Immature natural killer cell (primary cell): Measurements from ENCODE around the gene YTHDF1. TPM values are rescaled to one million over a fixed set of nuclear protein-coding genes. Genes with fewer than 3 reads are reported as not detected.
"Not testable (repeated sequence)": the region's sequence is repeated elsewhere in the genome, so short reads cannot be mapped to it uniquely, and the experiment has no call there.

ENCODE experiments used
- DNase-seq, 3 donors: peaks; one replicate each; pipeline ENCODE4 v3.0.0; 2022; ENCODE audit warnings: mixed read lengths in 1 of 3
- H3K27ac Mint-ChIP-seq, 6 donors: one replicate each; pipeline ENCODE4 v1.8.0; 2020; ENCODE audit warnings: mixed read lengths in 6 of 6, mild to moderate bottlenecking in 5 of 6, inconsistent platforms in 4 of 6, moderate library complexity in 3 of 6
- H3K27me3 Mint-ChIP-seq, 3 donors: one replicate each; pipeline ENCODE4 v1.8.0; 2020 to 2021; ENCODE audit warnings: low read depth in 3 of 3, mild to moderate bottlenecking in 3 of 3, mixed read lengths in 3 of 3, moderate library complexity in 3 of 3, inconsistent platforms in 1 of 3
- H3K36me3 Mint-ChIP-seq, 3 donors: one replicate each; pipeline ENCODE4 v1.8.0; 2020; ENCODE audit warnings: mixed read lengths in 3 of 3, inconsistent platforms in 2 of 3, mild to moderate bottlenecking in 2 of 3
- H3K4me1 Mint-ChIP-seq, 2 donors: one replicate each; pipeline ENCODE4 v1.8.0; 2020; ENCODE audit warnings: inconsistent platforms in 2 of 2, mild to moderate bottlenecking in 2 of 2, mixed read lengths in 2 of 2, moderate library complexity in 1 of 2
- H3K4me3 Mint-ChIP-seq, 5 donors: one replicate each; pipeline ENCODE4 v1.8.0; 2020; ENCODE audit warnings: mild to moderate bottlenecking in 5 of 5, mixed read lengths in 5 of 5, inconsistent platforms in 3 of 5, moderate library complexity in 3 of 5
- H3K9me3 Mint-ChIP-seq, 6 donors: one replicate each; pipeline ENCODE4 v1.8.0; 2020; ENCODE audit warnings: mild to moderate bottlenecking in 6 of 6, mixed read lengths in 6 of 6, inconsistent platforms in 4 of 6, moderate library complexity in 3 of 6
- polyA plus RNA-seq, 3 donors: library from polyadenylated mRNA; unstranded; fragments of 300-500 nt; fragmentation: Illumina TruSeq; gene quantifications; one replicate each; pipeline ENCODE4 v1.2.3, GENCODE V29; 2021

YTHDF1 gene
- polyA plus RNA-seq, 3 donors from 2014 or later = 22.6 to 30.7 (median 24.1) TPM

DNA sequence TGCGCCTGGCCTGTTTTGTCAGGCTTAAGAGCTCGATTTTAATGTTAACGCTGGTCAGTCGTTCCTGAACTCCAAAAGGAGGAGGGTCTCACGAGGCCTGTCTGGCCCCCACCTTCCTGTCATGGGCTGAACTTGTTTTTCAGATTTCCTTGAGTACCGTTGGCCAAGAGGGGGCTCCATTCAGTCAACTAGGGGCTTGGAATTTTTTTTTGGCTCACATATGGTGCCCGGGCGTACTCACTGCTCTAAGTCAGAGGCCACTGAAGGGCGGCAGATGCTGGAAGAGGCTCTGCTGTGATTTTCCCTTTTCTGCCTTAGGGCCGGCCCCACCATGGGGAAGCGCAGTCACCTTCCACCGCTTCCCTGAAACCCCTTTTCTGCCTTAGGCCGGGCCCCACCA lies 12.9 kb upstream of the YTHDF1 start:
- Mint-ChIP-seq H3K36me3 (no peaks in the 10 kb centered on the region), H3K9me3 (no peaks in the 10 kb centered on the region), H3K4me3 (no peak overlapping the region), H3K4me1 (no peaks in the 10 kb centered on the region), H3K27me3 (peaks cover 5 to 13% (median 11%) of the 10 kb centered on the region in 3 donors), H3K27ac (no peak overlapping the region)
- DNase-seq = no peak

DNA sequence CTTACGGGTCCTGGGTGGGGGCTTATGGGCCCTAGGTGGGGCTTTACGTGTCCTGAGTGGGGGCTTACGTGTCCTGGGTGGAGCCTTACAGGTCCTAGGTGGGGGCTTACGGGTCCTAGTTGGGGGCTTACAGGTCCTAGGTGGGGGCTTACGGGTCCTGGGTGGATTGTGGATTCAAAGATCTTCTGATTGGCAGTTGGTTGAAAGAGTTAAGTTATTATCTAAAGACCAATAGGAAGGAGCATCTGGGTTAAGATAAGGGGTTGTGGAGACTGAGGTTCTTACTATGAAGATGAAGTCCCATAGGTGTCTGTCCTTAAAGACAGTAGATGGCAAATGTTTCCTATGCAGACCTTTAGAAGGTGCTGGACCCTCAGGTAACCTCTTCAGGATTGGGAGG lies 11.3 kb upstream of the YTHDF1 start:
- Mint-ChIP-seq H3K27ac (no peak overlapping the region), H3K27me3 (peaks cover 5 to 13% (median 11%) of the 10 kb centered on the region in 3 donors), H3K4me1 (no peaks in the 10 kb centered on the region), H3K36me3 (no peaks in the 10 kb centered on the region), H3K9me3 (no peaks in the 10 kb centered on the region), H3K4me3 (no peak overlapping the region)
- no peak for DNase-seq

DNA sequence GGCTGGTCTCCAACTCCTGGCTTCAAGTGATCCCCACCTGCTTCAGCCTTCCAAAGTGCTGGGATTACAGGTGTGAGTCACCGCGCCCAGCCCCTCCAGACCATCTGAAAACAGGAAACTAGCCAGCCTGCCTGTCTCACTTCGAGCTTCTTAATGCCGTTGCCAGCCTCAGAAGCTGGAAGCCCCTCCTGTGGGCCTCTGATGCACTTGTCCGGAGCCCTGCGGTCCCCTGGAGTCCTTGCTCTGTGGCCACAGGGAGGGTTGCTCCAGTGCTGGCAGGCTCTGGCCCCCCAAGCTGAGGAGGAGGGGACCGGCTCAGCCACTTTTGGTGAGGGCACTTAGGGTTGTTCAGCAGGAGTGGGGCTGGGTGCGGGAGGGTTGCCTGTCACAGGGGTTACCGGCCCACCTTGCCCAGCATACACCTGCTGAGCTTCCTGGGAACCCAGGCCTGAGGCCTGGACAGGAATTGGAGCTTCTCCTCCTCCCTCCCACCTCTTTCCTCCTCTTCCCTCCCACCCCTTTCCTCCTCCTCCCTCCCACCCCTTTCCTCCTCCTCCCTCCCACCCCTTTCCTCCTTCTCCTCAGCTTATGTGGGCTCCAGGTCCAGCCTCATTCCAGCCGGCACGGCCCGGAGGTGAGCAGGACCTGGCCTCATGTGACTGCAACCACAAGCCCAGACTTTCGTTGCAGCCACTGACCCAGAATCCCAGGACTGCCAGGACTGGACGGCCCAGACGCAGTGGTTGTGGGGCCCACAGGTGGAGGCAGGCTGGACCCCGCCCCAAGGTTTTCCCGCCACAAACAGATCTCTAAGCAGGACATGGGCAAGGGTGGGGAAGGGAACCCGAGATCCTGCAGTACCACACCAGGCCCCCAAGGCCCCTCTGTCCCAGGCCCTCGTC lies 10.4 kb upstream of the YTHDF1 start:
- Mint-ChIP-seq H3K4me1 (no peaks in the 10 kb centered on the region), H3K9me3 (no peaks in the 10 kb centered on the region), H3K36me3 (no peaks in the 10 kb centered on the region), H3K27me3 (peaks cover 5 to 9% (median 7%) of the 10 kb centered on the region in 3 donors), H3K27ac (no peak overlapping the region), H3K4me3 (no peak overlapping the region)
- DNase-seq = no peak

DNA sequence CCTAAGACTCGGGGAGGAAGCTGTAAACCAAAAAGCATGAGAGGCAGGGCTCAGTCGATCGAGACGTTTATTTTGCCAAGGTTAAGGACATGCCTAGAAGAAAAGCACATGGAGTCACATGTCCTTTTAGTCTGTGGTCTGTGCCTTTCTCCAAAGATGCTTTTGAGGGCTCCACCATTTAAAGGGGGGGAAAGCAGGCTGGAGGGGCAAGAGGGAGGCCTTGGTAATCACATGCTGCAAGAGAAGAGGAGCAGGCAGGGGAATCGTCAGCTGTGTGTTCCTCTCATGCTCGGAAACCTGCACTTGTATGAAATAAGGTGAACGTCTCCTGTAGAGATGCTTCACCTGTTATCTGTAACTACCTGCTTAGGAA lies 9.1 kb upstream of the YTHDF1 start:
- Mint-ChIP-seq H3K27me3 (peaks cover 0 to 2% (median under 1%) of the 10 kb centered on the region in 3 donors), H3K9me3 (no peaks in the 10 kb centered on the region), H3K4me1 (no peaks in the 10 kb centered on the region), H3K4me3 (no peak overlapping the region), H3K27ac (no peak overlapping the region), H3K36me3 (no peaks in the 10 kb centered on the region)
- DNase-seq = no peak

DNA sequence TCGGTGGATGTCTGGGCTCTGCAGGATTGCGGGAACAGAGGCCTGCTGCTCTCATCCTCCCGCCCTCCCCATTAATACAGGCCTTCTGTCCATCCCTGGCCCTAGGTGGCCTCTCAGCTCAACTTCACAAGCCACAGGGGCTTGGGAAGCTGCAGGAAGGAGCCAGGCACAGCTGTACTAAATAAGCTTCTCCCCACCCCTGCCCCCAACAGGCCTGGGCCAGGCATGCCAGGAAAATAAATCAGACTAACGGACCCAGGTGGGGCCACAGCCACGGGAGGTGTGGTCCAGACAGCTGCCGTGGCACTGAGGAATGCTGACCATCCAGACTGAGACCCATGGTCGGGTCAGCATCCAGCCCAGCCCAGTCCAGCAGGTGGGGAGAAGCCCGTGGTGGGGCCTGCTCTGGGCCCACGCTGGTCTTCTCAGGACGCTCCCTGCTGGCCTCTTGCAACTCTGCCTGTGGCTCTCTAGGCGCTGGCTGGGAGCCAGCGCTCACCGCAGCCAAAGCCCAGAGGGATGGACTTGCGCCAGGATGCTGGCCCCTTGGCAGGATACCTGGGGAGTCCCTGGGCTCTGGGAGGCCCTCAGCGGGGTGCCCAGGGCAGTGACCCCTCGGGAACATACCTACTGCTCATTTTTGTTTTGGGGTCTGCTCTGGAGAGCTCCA lies 8.6 kb upstream of the YTHDF1 start:
- no peak overlapping the region for H3K4me3 Mint-ChIP-seq
- no peaks in the 10 kb centered on the region for H3K36me3 Mint-ChIP-seq
- peaks cover 0 to 1% (median 0%) of the 10 kb centered on the region in 3 donors for H3K27me3 Mint-ChIP-seq
- no peaks in the 10 kb centered on the region for H3K9me3 Mint-ChIP-seq
- no peak for DNase-seq
- H3K27ac Mint-ChIP-seq = no peak overlapping the region
- H3K4me1 Mint-ChIP-seq = no peaks in the 10 kb centered on the region

DNA sequence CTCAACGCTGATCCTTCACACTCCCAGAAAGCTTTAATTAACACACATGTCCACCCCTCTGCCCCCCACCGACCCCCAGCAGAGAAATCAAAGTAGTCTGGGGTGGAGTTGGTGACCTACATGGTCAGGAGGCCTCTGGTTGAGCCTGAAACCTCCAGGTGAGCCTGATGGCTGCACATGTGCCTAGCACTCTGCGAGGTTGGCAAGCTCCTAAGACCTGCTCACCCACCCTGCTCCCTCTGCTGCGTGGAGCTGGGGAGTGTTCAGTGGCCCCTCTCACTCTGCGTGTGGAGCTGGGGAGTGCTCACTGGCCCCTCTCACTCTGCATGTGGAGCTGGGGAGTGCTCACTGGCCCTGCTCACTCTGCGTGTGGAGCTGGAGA lies 7.9 kb upstream of the YTHDF1 start:
- no peak for DNase-seq
- H3K36me3 Mint-ChIP-seq = no peaks in the 10 kb centered on the region
- H3K27me3 Mint-ChIP-seq = peaks cover 0 to 1% (median 0%) of the 10 kb centered on the region in 3 donors
- H3K4me3 Mint-ChIP-seq = no peak overlapping the region
- no peak overlapping the region for H3K27ac Mint-ChIP-seq
- no peaks in the 10 kb centered on the region for H3K9me3 Mint-ChIP-seq
- H3K4me1 Mint-ChIP-seq = no peaks in the 10 kb centered on the region

DNA sequence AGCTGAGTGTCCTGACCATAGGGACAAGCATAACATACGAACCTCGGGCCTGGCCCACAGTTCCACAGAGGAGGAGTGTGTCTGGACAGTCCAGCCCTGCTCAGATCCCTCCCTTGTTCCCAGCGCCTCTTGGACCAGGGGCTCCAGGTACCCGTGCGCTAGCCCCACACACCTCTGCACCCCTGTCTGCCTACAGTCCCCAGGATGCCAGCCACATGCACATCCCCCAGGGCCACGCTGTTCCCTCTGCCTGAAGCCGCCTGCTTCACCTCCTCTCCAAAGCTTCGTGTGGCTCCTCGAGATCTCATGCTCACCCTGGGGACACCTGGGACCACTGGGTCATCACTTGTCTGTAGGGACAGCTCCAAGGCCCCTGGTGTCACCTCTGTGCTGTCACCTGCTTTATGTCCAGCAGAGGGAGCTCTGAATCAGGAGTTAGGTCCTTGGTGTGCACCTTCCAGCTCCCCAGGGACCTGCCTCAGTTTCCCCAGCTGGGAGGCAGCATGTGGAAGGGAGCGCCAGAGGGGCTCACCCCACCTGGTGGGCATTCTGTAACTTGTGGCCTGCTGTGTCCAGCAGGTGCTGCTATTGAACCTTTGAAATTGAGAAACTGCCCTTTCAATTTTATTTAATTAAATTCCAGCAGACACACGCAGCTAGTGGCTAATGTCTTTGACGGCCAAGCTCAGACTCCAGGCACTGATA lies 7.3 kb upstream of the YTHDF1 start:
- Mint-ChIP-seq H3K27ac (no peak overlapping the region), H3K36me3 (no peaks in the 10 kb centered on the region), H3K4me3 (no peak overlapping the region), H3K9me3 (no peaks in the 10 kb centered on the region), H3K4me1 (no peaks in the 10 kb centered on the region), H3K27me3 (peaks cover 0 to 1% (median 0%) of the 10 kb centered on the region in 3 donors)
- peak; percentile 15 to 25 (median 24) for DNase-seq

DNA sequence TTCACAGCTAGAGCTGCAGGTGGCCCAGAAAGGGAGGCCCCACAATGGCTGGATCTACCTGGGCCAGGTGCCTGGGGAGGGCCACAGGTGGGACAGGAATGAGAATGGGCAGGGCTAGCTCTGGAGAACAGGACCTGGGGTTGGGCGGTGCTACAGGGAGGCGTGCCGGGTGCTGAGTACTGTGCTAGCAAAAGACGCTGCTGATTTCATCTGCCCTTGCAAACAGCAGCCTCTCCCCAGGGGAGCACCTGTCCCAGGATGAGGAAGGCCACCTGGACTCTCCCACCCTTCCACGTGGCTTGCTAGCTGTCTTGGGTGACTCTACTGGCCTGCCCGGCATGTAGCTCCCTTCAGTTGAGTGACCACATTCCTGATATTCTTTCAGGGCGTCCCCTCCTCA lies 6.6 kb upstream of the YTHDF1 start:
- no peak overlapping the region for H3K27ac Mint-ChIP-seq
- H3K36me3 Mint-ChIP-seq = no peaks in the 10 kb centered on the region
- H3K4me1 Mint-ChIP-seq = no peaks in the 10 kb centered on the region
- no peak for DNase-seq
- H3K9me3 Mint-ChIP-seq = no peaks in the 10 kb centered on the region
- no peak overlapping the region for H3K4me3 Mint-ChIP-seq
- peaks cover 0 to 1% (median 0%) of the 10 kb centered on the region in 3 donors for H3K27me3 Mint-ChIP-seq

DNA sequence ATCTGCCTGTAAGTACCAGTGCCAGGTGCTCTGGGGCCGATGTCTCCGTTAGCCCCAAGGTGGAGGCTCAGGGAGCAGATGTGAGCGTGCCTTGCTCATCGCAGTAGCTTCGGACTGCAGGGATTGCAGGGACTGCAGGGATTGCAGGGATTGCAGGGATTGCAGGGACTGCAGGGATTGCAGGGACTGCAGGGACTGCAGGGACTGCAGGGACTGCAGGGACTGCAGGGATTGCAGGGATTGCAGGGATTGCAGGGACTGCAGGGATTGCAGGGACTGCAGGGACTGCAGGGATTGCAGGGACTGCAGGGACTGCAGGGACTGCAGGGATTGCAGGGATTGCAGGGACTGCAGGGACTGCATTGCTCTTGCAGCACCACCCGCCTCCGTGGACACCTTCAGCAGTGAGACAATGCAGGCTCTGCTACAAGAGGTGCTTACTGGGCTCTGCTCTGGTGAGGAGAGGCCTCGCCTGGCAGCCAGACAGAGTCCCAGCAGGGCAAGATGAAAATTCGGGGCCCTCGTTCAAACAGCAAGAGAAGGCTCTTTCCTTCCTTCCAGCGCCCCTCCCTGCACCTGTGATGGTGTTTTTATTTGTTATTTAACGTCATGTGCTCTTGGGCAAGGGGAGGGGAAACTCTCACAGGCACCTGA lies 5.6 kb upstream of the YTHDF1 start:
- not testable (repeated sequence) for DNase-seq, H3K27me3 Mint-ChIP-seq, H3K27ac Mint-ChIP-seq, H3K9me3 Mint-ChIP-seq, H3K4me1 Mint-ChIP-seq, H3K4me3 Mint-ChIP-seq, H3K36me3 Mint-ChIP-seq

DNA sequence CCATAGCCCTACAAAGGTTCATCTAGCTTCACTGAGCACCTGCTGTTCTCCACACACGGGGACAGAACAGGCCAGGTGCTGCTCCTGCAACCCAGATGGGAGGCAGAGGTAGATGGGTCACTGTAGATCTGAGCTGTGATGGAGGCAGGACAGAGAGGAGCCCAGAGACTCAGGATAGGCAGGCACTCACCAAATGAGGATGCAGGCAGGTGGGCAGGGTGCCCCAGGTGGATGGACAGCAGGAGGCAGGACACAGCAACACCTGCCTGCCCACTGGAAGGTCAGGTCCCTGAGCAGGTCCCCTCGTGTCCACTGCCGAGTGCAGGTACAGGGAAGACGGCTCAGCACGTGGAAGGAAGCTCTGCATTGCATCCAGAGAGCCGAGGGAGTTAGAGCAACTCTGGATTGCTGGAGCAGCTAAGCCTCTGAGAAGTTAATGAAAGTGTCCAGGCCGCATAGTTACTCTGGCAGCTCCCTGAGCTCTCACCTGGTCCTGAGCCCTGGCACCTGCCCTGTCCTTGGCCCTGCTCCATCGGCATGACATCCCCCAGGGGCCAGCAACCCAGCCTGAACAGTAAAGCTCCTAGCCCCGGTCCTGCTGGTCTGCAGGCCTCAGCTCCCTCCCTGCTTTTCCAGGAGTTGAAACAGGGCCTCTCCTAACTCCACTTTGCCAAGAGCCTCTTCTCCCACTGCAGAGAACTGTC lies 4.9 kb upstream of the YTHDF1 start:
- Mint-ChIP-seq H3K36me3 (no peaks in the 10 kb centered on the region), H3K27me3 (peaks cover 5 to 6% (median 5%) of the 10 kb centered on the region in 3 donors), H3K27ac (no peak overlapping the region), H3K9me3 (no peaks in the 10 kb centered on the region), H3K4me3 (no peak overlapping the region), H3K4me1 (peaks cover 6 to 7% of the 10 kb centered on the region in 2 donors)
- DNase-seq = no peak

DNA sequence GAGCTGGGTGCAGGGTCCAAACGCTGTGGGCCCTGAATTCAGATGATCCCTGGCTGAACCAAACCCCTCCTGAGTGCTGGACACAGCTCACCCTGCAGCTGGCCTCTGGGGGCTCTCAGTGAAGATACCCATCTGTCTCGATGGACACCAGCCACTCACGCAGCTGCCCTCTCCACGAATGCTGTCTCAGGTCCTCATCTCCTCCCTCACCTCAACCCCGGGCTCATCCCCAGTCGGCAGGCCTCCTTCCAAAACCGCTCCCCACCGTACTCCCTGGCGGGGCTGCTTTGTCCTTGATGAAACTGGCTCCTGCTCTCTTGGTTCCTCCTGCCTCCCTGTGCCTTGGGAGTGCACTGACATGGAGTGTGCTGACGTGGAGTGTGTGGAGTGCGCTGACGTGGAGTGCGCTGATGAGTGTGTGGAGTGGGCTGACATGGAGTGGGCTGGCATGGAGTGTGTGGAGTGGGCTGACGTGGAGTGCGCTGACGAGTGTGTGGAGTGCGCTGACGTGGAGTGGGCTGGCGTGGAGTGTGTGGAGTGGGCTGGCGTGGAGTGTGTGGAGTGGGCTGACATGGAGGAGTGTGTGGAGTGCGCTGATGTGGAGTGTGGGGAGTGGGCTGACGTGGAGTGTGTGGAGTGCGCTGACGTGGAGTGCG lies 4.1 kb upstream of the YTHDF1 start:
- Mint-ChIP-seq H3K4me3 (no peak overlapping the region), H3K27ac (no peak overlapping the region), H3K36me3 (no peaks in the 10 kb centered on the region), H3K4me1 (peaks cover 11 to 12% of the 10 kb centered on the region in 2 donors), H3K9me3 (no peaks in the 10 kb centered on the region), H3K27me3 (peaks cover 5 to 9% (median 8%) of the 10 kb centered on the region in 3 donors)
- no peak for DNase-seq

DNA sequence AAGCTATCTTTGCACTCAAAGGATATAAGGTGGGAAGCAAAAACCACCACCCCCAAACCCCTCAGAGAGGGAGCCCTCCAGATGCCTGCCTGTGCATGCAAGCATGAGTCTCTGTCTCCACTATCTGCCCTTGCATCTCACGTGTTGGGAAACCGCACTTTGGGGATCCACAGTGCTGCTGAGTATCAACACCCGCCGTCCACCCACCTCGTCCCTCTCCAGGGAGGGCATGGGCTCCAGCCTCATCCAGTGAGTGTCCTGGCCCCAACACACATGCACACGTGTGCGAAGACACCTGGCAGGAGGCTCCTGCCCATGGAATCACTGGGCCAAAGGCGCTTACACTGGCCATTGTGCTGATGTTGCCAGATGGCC lies 3.5 kb upstream of the YTHDF1 start:
- Mint-ChIP-seq H3K36me3 (no peaks in the 10 kb centered on the region), H3K27me3 (peaks cover 5 to 9% (median 8%) of the 10 kb centered on the region in 3 donors), H3K9me3 (no peaks in the 10 kb centered on the region), H3K4me1 (peaks cover 16 to 17% of the 10 kb centered on the region in 2 donors), H3K27ac (no peak overlapping the region), H3K4me3 (no peak overlapping the region)
- DNase-seq = no peak
